ENCODE results near the gene CYTH2.

Gene CYTH2

GRCh38 chr19:48455908-48456562 lies 13.1 kb upstream of the CYTH2 start:
- peaks cover 15% of the 10 kb centered on the region for H3K4me1 Mint-ChIP-seq
- H3K4me3 Mint-ChIP-seq: no peak overlapping the region
- TF ChIP-seq CTCF (IDR thresholded peaks at IDR 0.05): no peak
- no peak overlapping the region for H3K27ac Mint-ChIP-seq
- peaks cover 44% of the 10 kb centered on the region for H3K36me3 Mint-ChIP-seq (ENCODE audit: low read depth)
- no peaks in the 10 kb centered on the region for H3K27me3 Mint-ChIP-seq (ENCODE audit: low read depth, poor library complexity)
- no peaks in the 10 kb centered on the region for H3K9me3 Mint-ChIP-seq
- no peak for DNase-seq

- no peak for TF ChIP-seq CTCF (IDR thresholded peaks at IDR 0.05)
- H3K9me3 Mint-ChIP-seq: no peaks in the 10 kb centered on the region
- H3K27me3 Mint-ChIP-seq (ENCODE audit: low read depth, poor library complexity): no peaks in the 10 kb centered on the region
- no peak overlapping the region for H3K4me3 Mint-ChIP-seq
- no peak overlapping the region for H3K27ac Mint-ChIP-seq
- H3K36me3 Mint-ChIP-seq (ENCODE audit: low read depth): peaks cover 36% of the 10 kb centered on the region
- peaks cover 15% of the 10 kb centered on the region for H3K4me1 Mint-ChIP-seq
- no peak for DNase-seq
Observed at GRCh38 chr19:48456864-48457263, 12.3 kb upstream of the CYTH2 start.

GRCh38 chr19:48458016-48458415 lies 11.2 kb upstream of the CYTH2 start:
- no peak for TF ChIP-seq CTCF (IDR thresholded peaks at IDR 0.05)
- no peak for DNase-seq
- H3K9me3 Mint-ChIP-seq: no peaks in the 10 kb centered on the region
- H3K27ac Mint-ChIP-seq: no peak overlapping the region
- H3K27me3 Mint-ChIP-seq (ENCODE audit: low read depth, poor library complexity): no peaks in the 10 kb centered on the region
- H3K36me3 Mint-ChIP-seq (ENCODE audit: low read depth): peaks cover 28% of the 10 kb centered on the region
- no peak overlapping the region for H3K4me3 Mint-ChIP-seq
- peaks cover 12% of the 10 kb centered on the region for H3K4me1 Mint-ChIP-seq

GRCh38 chr19:48461651-48461981 lies 7.6 kb upstream of the CYTH2 start:
- DNase-seq: no peak
- peaks cover 35% of the 10 kb centered on the region for H3K36me3 Mint-ChIP-seq (ENCODE audit: low read depth)
- H3K9me3 Mint-ChIP-seq: no peaks in the 10 kb centered on the region
- H3K27me3 Mint-ChIP-seq (ENCODE audit: low read depth, poor library complexity): no peaks in the 10 kb centered on the region
- no peak overlapping the region for H3K4me3 Mint-ChIP-seq
- peaks cover 6% of the 10 kb centered on the region for H3K4me1 Mint-ChIP-seq
- TF ChIP-seq CTCF (IDR thresholded peaks at IDR 0.05): no peak
- no peak overlapping the region for H3K27ac Mint-ChIP-seq

GRCh38 chr19:48461982-48462655 lies 7.0 kb upstream of the CYTH2 start:
- no peaks in the 10 kb centered on the region for H3K9me3 Mint-ChIP-seq
- H3K4me1 Mint-ChIP-seq: peaks cover 11% of the 10 kb centered on the region
- H3K36me3 Mint-ChIP-seq (ENCODE audit: low read depth): peaks cover 32% of the 10 kb centered on the region
- DNase-seq: no peak
- H3K4me3 Mint-ChIP-seq: no peak overlapping the region
- no peaks in the 10 kb centered on the region for H3K27me3 Mint-ChIP-seq (ENCODE audit: low read depth, poor library complexity)
- no peak for TF ChIP-seq CTCF (IDR thresholded peaks at IDR 0.05)
- no peak overlapping the region for H3K27ac Mint-ChIP-seq

- no peak for DNase-seq
- Mint-ChIP-seq H3K4me1 (peaks cover 29% of the 10 kb centered on the region), H3K36me3 (ENCODE audit: low read depth) (peaks cover 23% of the 10 kb centered on the region), H3K9me3 (no peaks in the 10 kb centered on the region), H3K27me3 (ENCODE audit: low read depth, poor library complexity) (peaks cover 3% of the 10 kb centered on the region), H3K27ac (no peak overlapping the region), H3K4me3 (no peak overlapping the region)
- TF ChIP-seq CTCF (IDR thresholded peaks at IDR 0.05): no peak
Observed at GRCh38 chr19:48465215-48465614, 4.0 kb upstream of the CYTH2 start.
